WTC11 (cell line): ENCODE data around the gene NELFCD. TPM values are rescaled to one million over a fixed set of nuclear protein-coding genes. Genes with fewer than 3 reads are reported as not detected.

Experiments
- ATAC-seq: fragments of 200-7000 bp; cut with Tn5 transposase; 2 replicates; pipeline ENCODE4 v1.10.0; 2021; ENCODE audit warnings: mild to moderate bottlenecking, moderate library complexity
- CTCF ChIA-PET: fragments of 300-600 bp; sonication (Branson Sonifier 250); formaldehyde crosslinking; loops from one replicate; lab custom pipeline; 2021; ENCODE audit warnings: antibody characterized with exemption; lab: Charles Lee
- POLR2A ChIA-PET: fragments of 350-600 bp; sonication (Branson Sonifier 250); formaldehyde crosslinking; loops from one replicate; lab custom pipeline; 2021; ENCODE audit warnings: antibody characterized with exemption; lab: Charles Lee
- DNase-seq: peaks from one replicate; pipeline ENCODE4 v3.0.0; 2021; ENCODE audit warnings: low spot score
- H3K27ac Mint-ChIP-seq: 2 replicates; pipeline ENCODE4 v1.8.0; 2021; ENCODE audit warnings: mixed read lengths
- H3K27me3 Mint-ChIP-seq: 2 replicates; pipeline ENCODE4 v1.8.0; 2021; ENCODE audit warnings: low read depth, mild to moderate bottlenecking, moderate library complexity, mixed read lengths
- H3K36me3 Mint-ChIP-seq: 2 replicates; pipeline ENCODE4 v1.8.0; 2021; ENCODE audit warnings: mixed read lengths
- H3K4me1 Mint-ChIP-seq: 2 replicates; pipeline ENCODE4 v1.8.0; 2022; ENCODE audit warnings: mixed read lengths
- H3K4me3 Mint-ChIP-seq: 2 replicates; pipeline ENCODE4 v1.8.0; 2021; ENCODE audit warnings: mild to moderate bottlenecking, moderate library complexity, mixed read lengths
- H3K9me3 Mint-ChIP-seq: 2 replicates; pipeline ENCODE4 v1.8.0; 2021; ENCODE audit warnings: mixed read lengths
- E2F5 ChIP-seq: sonication (generic); formaldehyde crosslinking; IDR thresholded peaks from 2 replicates; pipeline ENCODE4 v1.8.1; 2022; ENCODE audit warnings: mild to moderate bottlenecking, moderate library complexity, missing genetic modification reagents
- ETV6 ChIP-seq: sonication (generic); formaldehyde crosslinking; IDR thresholded peaks from 2 replicates; pipeline ENCODE4 v1.8.1; 2022; ENCODE audit warnings: mild to moderate bottlenecking, missing genetic modification reagents
- FOXK1 ChIP-seq: sonication (generic); formaldehyde crosslinking; IDR thresholded peaks from 2 replicates; pipeline ENCODE4 v1.8.0; 2022; ENCODE audit warnings: mild to moderate bottlenecking, moderate library complexity, missing genetic modification reagents
- GRHL2 ChIP-seq: fragments of 250-450 bp; sonication (Bioruptor Pico); IDR thresholded peaks from 2 replicates; pipeline ENCODE4 v1.8.0; 2022; ENCODE audit warnings: mild to moderate bottlenecking, moderate library complexity; ENCODE audit not compliant: insufficient replicate concordance, severe bottlenecking
- GTF2I ChIP-seq: fragments of 250-450 bp; sonication (Bioruptor Pico); conservative IDR thresholded peaks from 2 replicates; pipeline ENCODE4 v1.4.0; 2021; ENCODE audit warnings: mild to moderate bottlenecking
- HMGA2 ChIP-seq: fragments of 250-450 bp; sonication (Bioruptor Pico); IDR thresholded peaks from 2 replicates; pipeline ENCODE4 v1.4.0; 2021; ENCODE audit warnings: mild to moderate bottlenecking, moderate library complexity
- NFATC4 ChIP-seq: fragments of 250-450 bp; sonication (Bioruptor Pico); IDR thresholded peaks from 2 replicates; pipeline ENCODE4 v1.9.0; 2021; ENCODE audit warnings: mild to moderate bottlenecking
- OVOL2 ChIP-seq: fragments of 250-450 bp; sonication (Bioruptor Pico); IDR thresholded peaks from 2 replicates; pipeline ENCODE4 v1.9.0; 2021; ENCODE audit warnings: mild to moderate bottlenecking, borderline replicate concordance
- RELA ChIP-seq: sonication (generic); formaldehyde crosslinking; IDR thresholded peaks from 2 replicates; pipeline ENCODE4 v1.8.1; 2022; ENCODE audit warnings: missing genetic modification reagents, mild to moderate bottlenecking, borderline replicate concordance
- SOX15 ChIP-seq: fragments of 250-450 bp; sonication (Bioruptor Pico); IDR thresholded peaks from 2 replicates; pipeline ENCODE4 v1.9.0; 2021; ENCODE audit warnings: mild to moderate bottlenecking
- TCF7 ChIP-seq: sonication (generic); formaldehyde crosslinking; IDR thresholded peaks from 2 replicates; pipeline ENCODE4 v1.8.0; 2022; ENCODE audit warnings: mild to moderate bottlenecking, low read depth, missing genetic modification reagents, moderate library complexity
- TEAD4 ChIP-seq: sonication (generic); formaldehyde crosslinking; IDR thresholded peaks from 2 replicates; pipeline ENCODE4 v1.8.0; 2022; ENCODE audit warnings: mild to moderate bottlenecking, missing genetic modification reagents
- ZMAT4 ChIP-seq: fragments of 250-450 bp; sonication (Bioruptor Pico); IDR thresholded peaks from 2 replicates; pipeline ENCODE4 v1.9.0; 2021; ENCODE audit warnings: mild to moderate bottlenecking
- ZNF263 ChIP-seq: sonication (generic); formaldehyde crosslinking; IDR thresholded peaks from 2 replicates; pipeline ENCODE4 v1.8.1; 2022; ENCODE audit warnings: low read depth, mild to moderate bottlenecking, moderate library complexity, missing genetic modification reagents
- ZNF416 ChIP-seq: fragments of 250-450 bp; sonication (Bioruptor Pico); IDR thresholded peaks from 2 replicates; pipeline ENCODE4 v1.9.0; 2021; ENCODE audit warnings: mild to moderate bottlenecking, inconsistent platforms
- total RNA-seq: library from RNA; stranded (reverse); gene quantifications from 3 replicates; pipeline ENCODE4 v1.2.3, GENCODE V29; 2021
- TF ChIP-seq, protein P1 (sequence below): sonication (generic); formaldehyde crosslinking; IDR thresholded peaks from 2 replicates; pipeline ENCODE4 v1.8.0; 2023; ENCODE audit warnings: missing genetic modification reagents, mild to moderate bottlenecking, borderline replicate concordance
- TF ChIP-seq, protein P2 (sequence below): sonication (generic); formaldehyde crosslinking; IDR thresholded peaks from 2 replicates; pipeline ENCODE4 v1.8.0; 2023; ENCODE audit warnings: mild to moderate bottlenecking, missing genetic modification reagents
- TF ChIP-seq, protein P3 (sequence below): sonication (generic); formaldehyde crosslinking; IDR thresholded peaks from 2 replicates; pipeline ENCODE4 v1.8.1; 2022; ENCODE audit warnings: mild to moderate bottlenecking, missing genetic modification reagents, moderate library complexity, borderline replicate concordance

Gene NELFCD
- total RNA-seq, 1 experiment from 2014 or later = 66.9 TPM

- TF ChIP-seq, protein P1, sequence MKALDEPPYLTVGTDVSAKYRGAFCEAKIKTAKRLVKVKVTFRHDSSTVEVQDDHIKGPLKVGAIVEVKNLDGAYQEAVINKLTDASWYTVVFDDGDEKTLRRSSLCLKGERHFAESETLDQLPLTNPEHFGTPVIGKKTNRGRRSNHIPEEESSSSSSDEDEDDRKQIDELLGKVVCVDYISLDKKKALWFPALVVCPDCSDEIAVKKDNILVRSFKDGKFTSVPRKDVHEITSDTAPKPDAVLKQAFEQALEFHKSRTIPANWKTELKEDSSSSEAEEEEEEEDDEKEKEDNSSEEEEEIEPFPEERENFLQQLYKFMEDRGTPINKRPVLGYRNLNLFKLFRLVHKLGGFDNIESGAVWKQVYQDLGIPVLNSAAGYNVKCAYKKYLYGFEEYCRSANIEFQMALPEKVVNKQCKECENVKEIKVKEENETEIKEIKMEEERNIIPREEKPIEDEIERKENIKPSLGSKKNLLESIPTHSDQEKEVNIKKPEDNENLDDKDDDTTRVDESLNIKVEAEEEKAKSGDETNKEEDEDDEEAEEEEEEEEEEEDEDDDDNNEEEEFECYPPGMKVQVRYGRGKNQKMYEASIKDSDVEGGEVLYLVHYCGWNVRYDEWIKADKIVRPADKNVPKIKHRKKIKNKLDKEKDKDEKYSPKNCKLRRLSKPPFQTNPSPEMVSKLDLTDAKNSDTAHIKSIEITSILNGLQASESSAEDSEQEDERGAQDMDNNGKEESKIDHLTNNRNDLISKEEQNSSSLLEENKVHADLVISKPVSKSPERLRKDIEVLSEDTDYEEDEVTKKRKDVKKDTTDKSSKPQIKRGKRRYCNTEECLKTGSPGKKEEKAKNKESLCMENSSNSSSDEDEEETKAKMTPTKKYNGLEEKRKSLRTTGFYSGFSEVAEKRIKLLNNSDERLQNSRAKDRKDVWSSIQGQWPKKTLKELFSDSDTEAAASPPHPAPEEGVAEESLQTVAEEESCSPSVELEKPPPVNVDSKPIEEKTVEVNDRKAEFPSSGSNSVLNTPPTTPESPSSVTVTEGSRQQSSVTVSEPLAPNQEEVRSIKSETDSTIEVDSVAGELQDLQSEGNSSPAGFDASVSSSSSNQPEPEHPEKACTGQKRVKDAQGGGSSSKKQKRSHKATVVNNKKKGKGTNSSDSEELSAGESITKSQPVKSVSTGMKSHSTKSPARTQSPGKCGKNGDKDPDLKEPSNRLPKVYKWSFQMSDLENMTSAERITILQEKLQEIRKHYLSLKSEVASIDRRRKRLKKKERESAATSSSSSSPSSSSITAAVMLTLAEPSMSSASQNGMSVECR (CRISPR knock-in tag) = no peak
- TF ChIP-seq, protein P2, sequence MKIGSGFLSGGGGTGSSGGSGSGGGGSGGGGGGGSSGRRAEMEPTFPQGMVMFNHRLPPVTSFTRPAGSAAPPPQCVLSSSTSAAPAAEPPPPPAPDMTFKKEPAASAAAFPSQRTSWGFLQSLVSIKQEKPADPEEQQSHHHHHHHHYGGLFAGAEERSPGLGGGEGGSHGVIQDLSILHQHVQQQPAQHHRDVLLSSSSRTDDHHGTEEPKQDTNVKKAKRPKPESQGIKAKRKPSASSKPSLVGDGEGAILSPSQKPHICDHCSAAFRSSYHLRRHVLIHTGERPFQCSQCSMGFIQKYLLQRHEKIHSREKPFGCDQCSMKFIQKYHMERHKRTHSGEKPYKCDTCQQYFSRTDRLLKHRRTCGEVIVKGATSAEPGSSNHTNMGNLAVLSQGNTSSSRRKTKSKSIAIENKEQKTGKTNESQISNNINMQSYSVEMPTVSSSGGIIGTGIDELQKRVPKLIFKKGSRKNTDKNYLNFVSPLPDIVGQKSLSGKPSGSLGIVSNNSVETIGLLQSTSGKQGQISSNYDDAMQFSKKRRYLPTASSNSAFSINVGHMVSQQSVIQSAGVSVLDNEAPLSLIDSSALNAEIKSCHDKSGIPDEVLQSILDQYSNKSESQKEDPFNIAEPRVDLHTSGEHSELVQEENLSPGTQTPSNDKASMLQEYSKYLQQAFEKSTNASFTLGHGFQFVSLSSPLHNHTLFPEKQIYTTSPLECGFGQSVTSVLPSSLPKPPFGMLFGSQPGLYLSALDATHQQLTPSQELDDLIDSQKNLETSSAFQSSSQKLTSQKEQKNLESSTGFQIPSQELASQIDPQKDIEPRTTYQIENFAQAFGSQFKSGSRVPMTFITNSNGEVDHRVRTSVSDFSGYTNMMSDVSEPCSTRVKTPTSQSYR (CRISPR knock-in tag) = no peak
- TF ChIP-seq TEAD4 (CRISPR knock-in tag) (no peak), HMGA2 (CRISPR knock-in tag) (no peak), SOX15 (CRISPR knock-in tag) (no peak)
- TF ChIP-seq, all 79 proteins: peak for 0
Measured at GRCh38 chr20:59020938-59021551, 40.0 kb downstream of the NELFCD start (continued).

DNA sequence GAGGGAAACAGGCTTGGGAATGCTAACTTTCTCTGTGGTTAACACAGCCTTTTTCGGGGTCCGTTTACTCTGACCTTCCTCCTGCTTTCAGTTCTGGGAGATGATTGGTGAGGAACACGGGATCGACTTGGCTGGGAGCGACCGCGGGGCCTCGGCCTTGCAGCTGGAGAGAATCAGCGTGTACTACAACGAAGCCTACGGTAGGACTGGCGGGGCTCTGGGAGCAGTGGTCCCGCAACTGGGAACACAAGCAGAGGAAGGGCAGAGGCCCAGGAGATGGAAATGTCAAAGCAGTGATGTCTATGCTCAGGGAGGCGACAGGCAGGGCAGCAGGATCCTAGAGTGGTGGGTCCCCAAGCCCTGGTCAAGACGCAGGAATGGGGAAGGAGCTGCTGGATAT is 41.7 kb downstream of the NELFCD start:
- Mint-ChIP-seq H3K4me1 (peaks cover 17% of the 10 kb centered on the region), H3K9me3 (no peaks in the 10 kb centered on the region), H3K27ac (no peak overlapping the region), H3K4me3 (no peak overlapping the region), H3K36me3 (peaks cover 41% of the 10 kb centered on the region), H3K27me3 (peaks cover 46% of the 10 kb centered on the region)
- ChIA-PET POLR2A (interaction anchor here (0.8 to 1.6 kb wide), 2 partner anchors 9 to 301 kb away, joined by 4 to 6 read pairs; partner anchors contain the start of gene ATP5F1E), CTCF (interaction anchor here (0.6 to 1.0 kb wide), 3 partner anchors 185 to 541 kb away, joined by 3 read pairs; no protein-coding TSS in a partner anchor)
- TF ChIP-seq GTF2I (CRISPR knock-in tag) (no peak), ZNF416 (CRISPR knock-in tag) (no peak), ZNF263 (no peak), ZMAT4 (no peak), ETV6 (CRISPR knock-in tag) (no peak), GRHL2 (CRISPR knock-in tag) (no peak), NFATC4 (CRISPR knock-in tag) (no peak), OVOL2 (CRISPR knock-in tag) (no peak)
- TF ChIP-seq, protein P3, sequence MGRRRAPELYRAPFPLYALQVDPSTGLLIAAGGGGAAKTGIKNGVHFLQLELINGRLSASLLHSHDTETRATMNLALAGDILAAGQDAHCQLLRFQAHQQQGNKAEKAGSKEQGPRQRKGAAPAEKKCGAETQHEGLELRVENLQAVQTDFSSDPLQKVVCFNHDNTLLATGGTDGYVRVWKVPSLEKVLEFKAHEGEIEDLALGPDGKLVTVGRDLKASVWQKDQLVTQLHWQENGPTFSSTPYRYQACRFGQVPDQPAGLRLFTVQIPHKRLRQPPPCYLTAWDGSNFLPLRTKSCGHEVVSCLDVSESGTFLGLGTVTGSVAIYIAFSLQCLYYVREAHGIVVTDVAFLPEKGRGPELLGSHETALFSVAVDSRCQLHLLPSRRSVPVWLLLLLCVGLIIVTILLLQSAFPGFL (CRISPR knock-in tag) = no peak
- ATAC-seq = no peak
- no peak for DNase-seq

DNA sequence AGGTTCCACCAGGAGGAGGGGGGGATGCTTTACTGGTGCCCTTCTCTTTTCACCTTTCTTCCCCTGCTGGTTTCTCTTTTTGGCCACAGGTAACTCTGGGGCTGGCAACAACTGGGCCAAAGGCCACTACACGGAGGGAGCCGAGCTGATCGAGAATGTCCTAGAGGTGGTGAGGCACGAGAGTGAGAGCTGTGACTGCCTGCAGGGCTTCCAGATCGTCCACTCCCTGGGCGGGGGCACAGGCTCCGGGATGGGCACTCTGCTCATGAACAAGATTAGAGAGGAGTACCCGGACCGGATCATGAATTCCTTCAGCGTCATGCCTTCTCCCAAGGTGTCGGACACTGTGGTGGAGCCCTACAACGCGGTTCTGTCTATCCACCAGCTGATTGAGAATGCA is 42.6 kb downstream of the NELFCD start:
- DNase-seq (no peak), ATAC-seq (no peak)
- peaks cover 51% of the 10 kb centered on the region for H3K27me3 Mint-ChIP-seq
- no peak overlapping the region for H3K4me3 Mint-ChIP-seq
- ChIA-PET POLR2A (interaction anchor here (0.5 to 1.6 kb wide), 2 partner anchors 8 to 29 kb away, joined by 4 read pairs; partner anchors contain the start of gene ATP5F1E), CTCF (interaction anchor here (0.6 to 1.0 kb wide), 3 partner anchors 184 to 542 kb away, joined by 3 read pairs; no protein-coding TSS in a partner anchor)
- H3K27ac Mint-ChIP-seq = no peak overlapping the region
- H3K36me3 Mint-ChIP-seq = peaks cover 49% of the 10 kb centered on the region
- peaks cover 20% of the 10 kb centered on the region for H3K4me1 Mint-ChIP-seq
- TF ChIP-seq TCF7 (CRISPR knock-in tag) (no peak), E2F5 (CRISPR knock-in tag) (no peak), RELA (CRISPR knock-in tag) (no peak), FOXK1 (CRISPR knock-in tag) (no peak)
- no peaks in the 10 kb centered on the region for H3K9me3 Mint-ChIP-seq
